CD14-positive monocyte (primary cell): Measurements from ENCODE around the gene GTPBP4. TPM values are rescaled to one million over a fixed set of nuclear protein-coding genes. Genes with fewer than 3 reads are reported as not detected.
A peak's percentile ranks its signal among the peaks of the same experiment; 100 is the strongest.

Experiments
- DNase-seq, 3 donors: peaks; one replicate each; pipeline ENCODE4 v3.0.0-alpha.2; 2011 to 2022
- H2AFZ ChIP-seq: 2 replicates; pipeline ENCODE4 v1.6.0; 2012; ENCODE audit warnings: mild to moderate bottlenecking, low read depth, low read length, inconsistent platforms; ENCODE audit not compliant: insufficient read depth, poor library complexity, severe bottlenecking
- H3K27ac ChIP-seq, 2 donors: 1 replicate in 1 of 2; 2 replicates in 1 of 2; pipeline ENCODE4 v1.5.1; 2012 to 2013; ENCODE audit warnings: low read length in 2 of 2, control low read depth in 1 of 2, inconsistent platforms in 1 of 2, low read depth in 1 of 2, mild to moderate bottlenecking in 1 of 2
- H3K27me3 ChIP-seq, 2 donors: one replicate each; pipeline versions ENCODE4 v1.6.0 to v1.6.1; 2011 to 2013; ENCODE audit warnings: low read length in 2 of 2; ENCODE audit not compliant: control insufficient read depth in 2 of 2, insufficient read depth in 2 of 2
- H3K36me3 ChIP-seq, 2 donors: replicated peaks in 1 of 2; 1 replicate in 1 of 2; 2 replicates in 1 of 2; pipeline versions ENCODE4 v1.5.1 to v1.6.1; 2012 to 2013; ENCODE audit warnings: low read length in 2 of 2, control low read depth in 1 of 2, inconsistent platforms in 1 of 2, mild to moderate bottlenecking in 1 of 2; ENCODE audit not compliant: insufficient read depth in 2 of 2, control insufficient read depth in 1 of 2
- H3K4me1 ChIP-seq, 2 donors: 1 replicate in 1 of 2; 2 replicates in 1 of 2; pipeline versions ENCODE4 v1.5.1 to v1.6.1; 2012 to 2013; ENCODE audit warnings: low read length in 2 of 2, control low read depth in 1 of 2, inconsistent platforms in 1 of 2, mild to moderate bottlenecking in 1 of 2, moderate library complexity in 1 of 2; ENCODE audit not compliant: insufficient read depth in 2 of 2, control insufficient read depth in 1 of 2
- H3K4me2 ChIP-seq: replicated peaks from 2 replicates; pipeline ENCODE3; 2012; ENCODE audit warnings: low read length, moderate library complexity, mild to moderate bottlenecking; ENCODE audit not compliant: poor library complexity, severe bottlenecking; ENCODE audit errors: extremely low read depth
- H3K4me3 ChIP-seq, 3 experiments: fragments of 200-600 bp in 1 of 3; sonication (generic) in 1 of 3; replicated peaks in 1 of 3; 1 replicate in 2 of 3; 2 replicates in 1 of 3; pipeline ENCODE4 v1.5.1; 2011 to 2013; ENCODE audit warnings: low read length in 3 of 3, mild to moderate bottlenecking in 3 of 3, control low read depth in 2 of 3, low read depth in 2 of 3, inconsistent platforms in 1 of 3, moderate library complexity in 1 of 3
- H3K79me2 ChIP-seq: 2 replicates; pipeline ENCODE4 v1.6.0; 2012; ENCODE audit warnings: mild to moderate bottlenecking, control low read depth, inconsistent platforms, low read length, moderate library complexity; ENCODE audit not compliant: insufficient read depth
- H3K9ac ChIP-seq: 2 replicates; pipeline ENCODE4 v1.6.0; 2017; ENCODE audit warnings: low read length, mild to moderate bottlenecking; ENCODE audit not compliant: insufficient read depth, poor library complexity, severe bottlenecking
- H3K9me3 ChIP-seq, 2 donors: replicated peaks in 1 of 2; 1 replicate in 1 of 2; 2 replicates in 1 of 2; pipeline versions ENCODE4 v1.5.1 to v1.6.1; 2012 to 2013; ENCODE audit warnings: low read length in 2 of 2, control low read depth in 1 of 2; ENCODE audit not compliant: control insufficient read depth in 1 of 2, insufficient read depth in 1 of 2
- H4K20me1 ChIP-seq: 2 replicates; pipeline ENCODE4 v1.6.0; 2012; ENCODE audit warnings: mild to moderate bottlenecking, low read length, control low read depth, moderate library complexity; ENCODE audit not compliant: insufficient read depth
- H3K27ac Mint-ChIP-seq, 7 donors: one replicate each; pipeline ENCODE4 v1.8.0; 2020; ENCODE audit warnings: mild to moderate bottlenecking in 7 of 7, mixed read lengths in 7 of 7, moderate library complexity in 6 of 7, inconsistent platforms in 2 of 7
- H3K27me3 Mint-ChIP-seq, 3 donors: one replicate each; pipeline ENCODE4 v1.8.0; 2021 to 2022; ENCODE audit warnings: low read depth in 3 of 3, mild to moderate bottlenecking in 3 of 3, mixed read lengths in 3 of 3, moderate library complexity in 3 of 3, inconsistent platforms in 1 of 3
- H3K36me3 Mint-ChIP-seq, 2 donors: one replicate each; pipeline ENCODE4 v1.8.0; 2020; ENCODE audit warnings: mixed read lengths in 2 of 2, inconsistent platforms in 1 of 2, mild to moderate bottlenecking in 1 of 2
- H3K4me1 Mint-ChIP-seq: one replicate; pipeline ENCODE4 v1.8.0; 2020; ENCODE audit warnings: mild to moderate bottlenecking, mixed read lengths
- H3K4me3 Mint-ChIP-seq, 2 donors: one replicate each; pipeline ENCODE4 v1.8.0; 2020; ENCODE audit warnings: mild to moderate bottlenecking in 2 of 2, mixed read lengths in 2 of 2, moderate library complexity in 1 of 2
- H3K9me3 Mint-ChIP-seq, 7 donors: one replicate each; pipeline ENCODE4 v1.8.0; 2020 to 2022; ENCODE audit warnings: mixed read lengths in 7 of 7, mild to moderate bottlenecking in 6 of 7, moderate library complexity in 6 of 7, inconsistent platforms in 2 of 7
- WGBS: methylation state at CpG from one replicate; pipeline ENCODE4 v1.1.5; 2013; ENCODE audit warnings: missing lambda C conversion rate; ENCODE audit not compliant: insufficient coverage; 5-methylcytosine and 5-hydroxymethylcytosine counted together
- intact Hi-C, 2 donors: fragments of 100-400 bp; cut with micrococcal nuclease; formaldehyde crosslinking; loops; one replicate each; pipeline versions ENCODE4 v1.15.0 to v1.15.1; 2023
- polyA plus RNA-seq, 3 donors: library from polyadenylated mRNA; depleted of rRNA in 1 of 3; unstranded in 2 of 3; stranded (reverse) in 1 of 3; fragments of 300-500 nt in 2 of 3; fragments of >200 nt in 1 of 3; fragmentation: Illumina TruSeq in 2 of 3; gene quantifications; 1 replicate in 2 of 3; 2 replicates in 1 of 3; pipeline ENCODE4 v1.2.3, GENCODE V29; 2012 to 2021
- TF ChIP-seq, protein P1 (sequence below): fragments of 200-600 bp; IDR thresholded peaks from one replicate; pipeline ENCODE4 v1.8.0; 2022; ENCODE audit warnings: antibody characterized with exemption, mild to moderate bottlenecking

Gene GTPBP4
- polyA plus RNA-seq, 3 donors: 9.9 to 16.1 (median 12.2) TPM

DNA sequence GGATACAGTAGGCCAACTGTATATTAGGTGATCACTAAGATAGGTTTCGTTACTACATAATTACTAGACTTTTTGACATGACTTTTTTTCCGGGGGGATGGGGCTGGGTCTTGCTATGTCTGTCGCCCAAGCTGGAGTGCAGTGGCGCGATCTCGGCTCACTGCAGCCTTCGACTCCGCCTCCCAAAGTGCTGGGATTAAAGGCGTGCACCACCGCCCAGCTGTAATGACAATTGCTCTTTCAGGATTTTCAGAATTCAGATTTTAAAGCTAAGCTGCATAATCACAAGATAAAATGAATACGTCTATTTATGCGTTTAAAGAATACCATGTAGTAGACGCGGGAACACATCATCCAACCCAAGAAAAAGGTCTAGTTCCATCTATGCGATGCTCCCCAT lies 59.7 kb downstream of the GTPBP4 start:
- no peaks in the 10 kb centered on the region for H3K9me3 ChIP-seq
- H3K4me1 ChIP-seq: peaks cover 44 to 68% of the 10 kb centered on the region in 2 donors
- H3K4me3 Mint-ChIP-seq: peak overlapping the region; percentile 91 to 94

DNA sequence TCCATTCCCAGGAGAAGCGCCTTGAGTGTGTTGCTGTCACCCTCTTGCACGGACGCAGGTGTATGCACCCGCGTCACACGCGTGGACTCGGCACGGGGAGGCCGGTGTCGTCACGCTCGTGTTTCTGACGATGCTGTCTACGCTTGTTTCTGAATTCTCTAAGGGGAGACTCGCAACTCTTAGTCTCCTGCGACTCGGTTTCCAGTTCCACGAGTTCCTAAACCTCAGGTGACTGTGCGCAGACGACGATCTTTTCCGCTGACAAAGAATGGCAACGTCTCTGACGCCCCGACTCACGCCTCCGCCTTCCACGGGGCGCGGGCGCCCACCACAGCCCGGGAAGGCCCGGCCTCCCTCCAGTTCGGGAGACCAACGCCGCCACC lies 60.1 kb downstream of the GTPBP4 start:
- Mint-ChIP-seq H3K4me1 (peaks cover 55% of the 10 kb centered on the region), H3K36me3 (peaks cover 17 to 25% of the 10 kb centered on the region in 2 donors), H3K27me3 (no peaks in the 10 kb centered on the region), H3K27ac (peak overlapping the region; percentile 98 to 100 (median 99)), H3K4me3 (peak overlapping the region; percentile 91 to 94), H3K9me3 (no peaks in the 10 kb centered on the region)
- Histone ChIP-seq H3K4me2 (peak overlapping the region; percentile 87), H3K4me1 (peaks cover 40 to 64% of the 10 kb centered on the region in 2 donors), H3K36me3 (peaks cover 8 to 29% of the 10 kb centered on the region in 2 donors), H3K9me3 (no peaks in the 10 kb centered on the region), H3K27me3 (no peaks in the 10 kb centered on the region), H3K4me3 (peak overlapping the region; percentile 77 to 94 (median 87)), H3K9ac (peak overlapping the region; percentile 94), H4K20me1 (peaks cover 44% of the 10 kb centered on the region), H3K27ac (peak overlapping the region; percentile 98 to 100), H3K79me2 (peaks cover 78% of the 10 kb centered on the region), H2AFZ (peak overlapping the region; percentile 55)
- intact Hi-C loops: no loop called here
- TF ChIP-seq, protein P1, sequence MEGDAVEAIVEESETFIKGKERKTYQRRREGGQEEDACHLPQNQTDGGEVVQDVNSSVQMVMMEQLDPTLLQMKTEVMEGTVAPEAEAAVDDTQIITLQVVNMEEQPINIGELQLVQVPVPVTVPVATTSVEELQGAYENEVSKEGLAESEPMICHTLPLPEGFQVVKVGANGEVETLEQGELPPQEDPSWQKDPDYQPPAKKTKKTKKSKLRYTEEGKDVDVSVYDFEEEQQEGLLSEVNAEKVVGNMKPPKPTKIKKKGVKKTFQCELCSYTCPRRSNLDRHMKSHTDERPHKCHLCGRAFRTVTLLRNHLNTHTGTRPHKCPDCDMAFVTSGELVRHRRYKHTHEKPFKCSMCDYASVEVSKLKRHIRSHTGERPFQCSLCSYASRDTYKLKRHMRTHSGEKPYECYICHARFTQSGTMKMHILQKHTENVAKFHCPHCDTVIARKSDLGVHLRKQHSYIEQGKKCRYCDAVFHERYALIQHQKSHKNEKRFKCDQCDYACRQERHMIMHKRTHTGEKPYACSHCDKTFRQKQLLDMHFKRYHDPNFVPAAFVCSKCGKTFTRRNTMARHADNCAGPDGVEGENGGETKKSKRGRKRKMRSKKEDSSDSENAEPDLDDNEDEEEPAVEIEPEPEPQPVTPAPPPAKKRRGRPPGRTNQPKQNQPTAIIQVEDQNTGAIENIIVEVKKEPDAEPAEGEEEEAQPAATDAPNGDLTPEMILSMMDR: no peak
- DNase-seq: peak; percentile 30 to 67 (median 52)
- WGBS: 0% methylated on average over 37 of the region's 37 CpGs

More for the DNA sequence above, 59.7 kb downstream of the GTPBP4 start:
- Histone ChIP-seq H3K79me2 (peaks cover 74% of the 10 kb centered on the region), H3K4me2 (peak overlapping the region; percentile 87), H3K36me3 (peaks cover 4 to 25% of the 10 kb centered on the region in 2 donors), H3K27me3 (no peaks in the 10 kb centered on the region), H2AFZ (peak overlapping the region; percentile 55), H3K4me3 (peak overlapping the region; percentile 77 to 94 (median 87)), H3K9ac (peak overlapping the region; percentile 94), H4K20me1 (peaks cover 40% of the 10 kb centered on the region), H3K27ac (peak overlapping the region; percentile 98 to 100)
- H3K27ac Mint-ChIP-seq: peak overlapping the region; percentile 98 to 100 (median 99)
- H3K9me3 Mint-ChIP-seq: no peaks in the 10 kb centered on the region
- no peak for DNase-seq
- peaks cover 57% of the 10 kb centered on the region for H3K4me1 Mint-ChIP-seq
- 7% methylated on average over 11 of the region's 15 CpGs for WGBS
- H3K27me3 Mint-ChIP-seq: no peaks in the 10 kb centered on the region
- intact Hi-C loops: no loop called here
- TF ChIP-seq, protein P1: no peak
- peaks cover 18 to 21% of the 10 kb centered on the region in 2 donors for H3K36me3 Mint-ChIP-seq
